MCF 10A (cell line): Measurements from ENCODE around the gene TMEM94. TPM values are rescaled to one million over a fixed set of nuclear protein-coding genes. Genes with fewer than 3 reads are reported as not detected.
A peak's percentile ranks its signal among the peaks of the same experiment; 100 is the strongest.

Experiments used
- BruUV-seq: library from RNA; stranded (reverse); fragments of 400-500 nt; replicated peaks from 2 replicates; lab custom pipeline; 2021; lab: Mats Ljungman, UMichigan
- CTCF ChIA-PET: fragments of 300-600 bp; sonication (Branson Sonifier 250); formaldehyde crosslinking; extraction: SDS; loops from one replicate; lab custom pipeline; 2021; ENCODE audit warnings: antibody characterized with exemption, inconsistent platforms; lab: Yijun Ruan, JAX
- POLR2A ChIA-PET: fragments of 300-600, 350-650 bp; sonication (Branson Sonifier 250); formaldehyde crosslinking; extraction: SDS; loops from one replicate; lab custom pipeline; 2020; ENCODE audit warnings: antibody characterized with exemption, inconsistent platforms; lab: Yijun Ruan, JAX
- DNase-seq: peaks from one replicate; pipeline ENCODE4 v3.0.0-alpha.2; 2018; ENCODE audit not compliant: unreplicated experiment
- H3K27ac Mint-ChIP-seq: one replicate; pipeline ENCODE4 v1.8.0; 2022; ENCODE audit warnings: mild to moderate bottlenecking, low read depth, mixed read lengths; ENCODE audit not compliant: unreplicated experiment
- H3K27me3 Mint-ChIP-seq: one replicate; pipeline ENCODE4 v1.8.0; 2022; ENCODE audit warnings: mixed read lengths; ENCODE audit not compliant: insufficient read depth, unreplicated experiment
- H3K36me3 Mint-ChIP-seq: one replicate; pipeline ENCODE4 v1.8.0; 2022; ENCODE audit warnings: mild to moderate bottlenecking, moderate library complexity, mixed read lengths; ENCODE audit not compliant: insufficient read depth, unreplicated experiment
- H3K4me1 Mint-ChIP-seq: one replicate; pipeline ENCODE4 v1.8.0; 2022; ENCODE audit warnings: mixed read lengths; ENCODE audit not compliant: insufficient read depth, unreplicated experiment
- H3K4me3 Mint-ChIP-seq: one replicate; pipeline ENCODE4 v1.8.0; 2022; ENCODE audit warnings: mild to moderate bottlenecking, moderate library complexity, mixed read lengths; ENCODE audit not compliant: unreplicated experiment
- H3K9me3 Mint-ChIP-seq: one replicate; pipeline ENCODE4 v1.8.0; 2022; ENCODE audit warnings: mixed read lengths; ENCODE audit not compliant: unreplicated experiment
- intact Hi-C: fragments of 100-400 bp; cut with micrococcal nuclease; formaldehyde crosslinking; loops from 2 replicates; pipeline ENCODE4 v1.14.1; 2022
- total RNA-seq: library from RNA; stranded (reverse); gene quantifications from 2 replicates; pipeline ENCODE4 v1.2.3, GENCODE V29; 2022
- TF ChIP-seq, protein P1 (sequence below): fragments of 200-600 bp; IDR thresholded peaks from one replicate; pipeline ENCODE4 v1.8.0; 2022; ENCODE audit warnings: antibody characterized with exemption, mild to moderate bottlenecking; ENCODE audit not compliant: unreplicated experiment

The TMEM94 gene
- total RNA-seq, 1 experiment from 2014 or later = 42.8 TPM

DNA sequence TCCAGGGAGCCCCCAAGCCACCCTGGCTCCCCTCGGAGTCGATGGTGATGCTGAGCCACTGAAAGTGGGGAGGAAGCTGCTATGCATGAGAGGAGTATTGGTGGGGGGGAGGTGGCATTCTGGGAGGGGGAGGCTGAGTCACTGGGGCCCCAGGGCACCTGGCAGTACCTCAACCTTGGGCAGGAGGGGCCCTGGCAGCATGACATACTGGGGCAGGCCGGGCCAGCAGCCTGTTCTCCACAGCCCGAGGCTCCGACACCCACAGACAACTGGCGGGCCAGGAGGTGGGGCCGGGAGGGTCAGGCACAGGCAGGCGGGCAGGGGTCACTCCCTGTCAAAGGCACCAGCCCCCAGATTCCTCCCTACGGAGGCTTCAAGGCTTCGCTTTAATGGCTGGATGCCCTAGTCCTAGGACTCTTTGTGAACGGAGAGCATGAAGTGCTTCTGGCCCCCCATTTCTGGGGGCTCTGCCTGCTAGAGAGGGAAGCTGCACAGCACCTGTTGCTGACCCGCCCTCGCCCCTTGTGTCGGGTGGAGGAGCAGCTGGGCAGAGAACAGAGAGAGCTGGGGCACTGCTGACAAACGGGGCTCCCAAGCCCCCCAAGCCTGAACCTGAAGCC, 58.0 kb downstream of the TMEM94 start:
- intact Hi-C loops = loop anchor here (2.0 kb wide), 1 partner anchor 88 kb away; no protein-coding TSS in a partner anchor
- Mint-ChIP-seq H3K27ac (no peak overlapping the region), H3K27me3 (no peaks in the 10 kb centered on the region), H3K9me3 (no peaks in the 10 kb centered on the region), H3K36me3 (peaks cover 43% of the 10 kb centered on the region), H3K4me1 (peaks cover 16% of the 10 kb centered on the region), H3K4me3 (peak overlapping the region; percentile 81)
- POLR2A ChIA-PET = interaction anchor here (0.6 to 1.5 kb wide), 4 partner anchors 58 to 245 kb away, joined by 3 to 6 read pairs (median 3); partner anchors contain the start of gene TMEM94
- BruUV-seq = no TSS peak
- TF ChIP-seq, protein P1, sequence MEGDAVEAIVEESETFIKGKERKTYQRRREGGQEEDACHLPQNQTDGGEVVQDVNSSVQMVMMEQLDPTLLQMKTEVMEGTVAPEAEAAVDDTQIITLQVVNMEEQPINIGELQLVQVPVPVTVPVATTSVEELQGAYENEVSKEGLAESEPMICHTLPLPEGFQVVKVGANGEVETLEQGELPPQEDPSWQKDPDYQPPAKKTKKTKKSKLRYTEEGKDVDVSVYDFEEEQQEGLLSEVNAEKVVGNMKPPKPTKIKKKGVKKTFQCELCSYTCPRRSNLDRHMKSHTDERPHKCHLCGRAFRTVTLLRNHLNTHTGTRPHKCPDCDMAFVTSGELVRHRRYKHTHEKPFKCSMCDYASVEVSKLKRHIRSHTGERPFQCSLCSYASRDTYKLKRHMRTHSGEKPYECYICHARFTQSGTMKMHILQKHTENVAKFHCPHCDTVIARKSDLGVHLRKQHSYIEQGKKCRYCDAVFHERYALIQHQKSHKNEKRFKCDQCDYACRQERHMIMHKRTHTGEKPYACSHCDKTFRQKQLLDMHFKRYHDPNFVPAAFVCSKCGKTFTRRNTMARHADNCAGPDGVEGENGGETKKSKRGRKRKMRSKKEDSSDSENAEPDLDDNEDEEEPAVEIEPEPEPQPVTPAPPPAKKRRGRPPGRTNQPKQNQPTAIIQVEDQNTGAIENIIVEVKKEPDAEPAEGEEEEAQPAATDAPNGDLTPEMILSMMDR = no peak
- DNase-seq = peak; percentile 82
- CTCF ChIA-PET = interaction anchor here (0.6 to 1.0 kb wide), 4 partner anchors 10 to 118 kb away, joined by 3 to 4 read pairs (median 3); no protein-coding TSS in a partner anchor

DNA sequence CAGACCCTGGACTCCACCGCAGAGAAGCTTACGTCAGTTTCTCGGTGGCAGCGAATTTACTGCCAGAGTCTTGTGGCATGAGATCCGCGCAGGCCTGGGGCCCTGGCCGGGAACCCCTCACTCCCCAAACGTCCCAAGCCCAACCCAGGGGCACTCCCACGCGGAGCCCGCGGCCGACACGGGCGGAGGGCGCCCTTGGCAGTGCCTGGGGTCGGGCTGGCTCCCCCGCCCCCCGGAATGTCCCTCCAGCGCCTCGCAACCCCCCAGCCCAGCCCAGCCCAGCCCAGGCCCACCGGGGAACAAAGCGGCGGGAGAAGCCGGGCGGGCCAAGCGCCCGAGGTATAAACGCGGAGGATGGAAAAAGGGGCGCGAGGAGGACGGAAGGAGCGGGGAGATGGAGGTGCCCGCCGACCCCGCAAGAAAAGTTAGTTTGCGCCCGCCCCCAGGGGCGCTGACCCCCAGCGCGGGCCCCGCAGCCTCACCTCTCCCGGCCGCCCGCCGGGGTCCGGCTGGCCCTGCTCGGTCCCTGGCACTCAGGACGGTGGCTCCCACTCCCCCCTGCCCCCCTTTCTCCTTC, 58.6 kb downstream of the TMEM94 start:
- Mint-ChIP-seq H3K27me3 (no peaks in the 10 kb centered on the region), H3K36me3 (peaks cover 44% of the 10 kb centered on the region), H3K9me3 (no peaks in the 10 kb centered on the region), H3K27ac (no peak overlapping the region), H3K4me1 (peaks cover 11% of the 10 kb centered on the region), H3K4me3 (peak overlapping the region; percentile 81)
- BruUV-seq = no TSS peak
- intact Hi-C loops = loop anchor here (2.0 kb wide), 1 partner anchor 88 kb away; no protein-coding TSS in a partner anchor
- TF ChIP-seq, protein P1 = no peak
- ChIA-PET POLR2A (interaction anchor here (0.6 to 1.5 kb wide), 4 partner anchors 59 to 245 kb away, joined by 3 to 6 read pairs (median 3); partner anchors contain the start of gene TMEM94), CTCF (interaction anchor here (0.6 to 1.0 kb wide), 4 partner anchors 9 to 118 kb away, joined by 3 to 4 read pairs (median 3); no protein-coding TSS in a partner anchor)
- no peak for DNase-seq

DNA sequence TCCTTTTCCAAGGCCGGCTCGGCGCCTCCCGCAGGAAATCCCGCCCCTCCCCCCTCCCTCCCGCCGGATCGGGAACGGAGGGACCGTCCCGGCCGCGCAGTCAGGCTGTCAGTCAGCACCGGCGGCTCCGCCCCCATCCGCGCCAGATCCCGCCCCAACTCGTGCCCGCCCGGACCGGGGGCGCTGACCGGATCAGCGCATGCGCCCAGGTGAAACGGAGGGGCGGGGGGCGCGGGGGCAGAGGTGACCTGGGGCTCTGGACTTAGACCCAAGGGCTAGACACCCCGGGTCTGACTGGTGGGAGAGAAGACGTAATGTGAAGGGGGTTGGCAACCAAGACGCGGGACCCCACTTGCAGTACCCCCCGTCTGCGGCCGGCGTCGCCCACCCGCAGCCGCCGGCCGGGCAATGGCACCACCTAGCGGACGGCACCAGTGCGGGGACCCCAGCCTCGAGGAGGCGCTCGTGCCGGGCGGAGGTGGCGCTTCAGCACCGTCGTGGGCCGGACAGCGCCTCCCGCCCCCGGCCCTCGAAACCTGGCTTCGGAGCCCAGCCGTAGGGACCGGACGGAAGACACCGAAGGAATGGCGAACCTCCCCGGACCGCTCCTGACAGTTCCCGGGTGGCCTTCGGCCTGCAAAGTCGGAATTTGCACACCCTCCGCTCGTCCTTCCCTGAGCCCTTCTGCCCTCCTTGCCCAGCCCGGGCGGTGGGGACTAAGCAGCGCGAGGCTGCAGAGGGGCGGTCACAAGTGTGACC, 59.2 kb downstream of the TMEM94 start, which contains the start of gene CASKIN2:
Gene CASKIN2, minus strand, starts transcription at position 42 of the 759 bp plus-strand sequence. CDS start 1,733 bp downstream, outside the sequence.
- DNase-seq = peak; percentile 91
- no TSS peak for BruUV-seq
- H3K27ac Mint-ChIP-seq = no peak within 1 kb of the TSS
- peaks cover 47% of the 10 kb centered on the region for H3K36me3 Mint-ChIP-seq
- H3K9me3 Mint-ChIP-seq = no peaks in the 10 kb centered on the region
- peak within 1 kb of the TSS; percentile 81 for H3K4me3 Mint-ChIP-seq
- peaks cover 11% of the 10 kb centered on the region for H3K4me1 Mint-ChIP-seq
- H3K27me3 Mint-ChIP-seq = no peaks in the 10 kb centered on the region
- ChIA-PET CTCF (interaction anchor here (0.7 to 1.6 kb wide), 12 partner anchors 9 to 117 kb away, joined by 3 to 12 read pairs (median 3); partner anchors contain the start of genes LLGL2 and SMIM5), POLR2A (interaction anchor here (1.0 to 2.5 kb wide), 14 partner anchors 11 to 362 kb away, joined by 3 to 54 read pairs (median 4); partner anchors contain the start of genes GGA3, LLGL2, MRPS7 and RECQL5)
- intact Hi-C loops = loop anchor here (2.0 kb wide), 3 partner anchors 73 to 241 kb away; no protein-coding TSS in a partner anchor
- TF ChIP-seq, protein P1 = peak; percentile 96
